GM20431 (cell line): ENCODE measurements around the gene CCDC154.
"Not testable (repeated sequence)": the region's sequence is repeated elsewhere in the genome, so short reads cannot be mapped to it uniquely, and the experiment has no call there.

Source experiments
- in situ Hi-C: fragments of 300-500 bp; cut with MseI, MboI; formaldehyde crosslinking; loops from one replicate; pipeline ENCODE4 v1.15.0; 2020; ENCODE audit warnings: low sequenced_read_pairs; ENCODE audit not compliant: unreplicated experiment

CCDC154 gene

GRCh38 chr16:1443980-1444729, at the start of gene CCDC154:
TSS of gene CCDC154 (minus strand) at chr16:1444556. CDS start at chr16:1444322, 234 bp downstream.
- in situ Hi-C loops, result no loop called here

DNA sequence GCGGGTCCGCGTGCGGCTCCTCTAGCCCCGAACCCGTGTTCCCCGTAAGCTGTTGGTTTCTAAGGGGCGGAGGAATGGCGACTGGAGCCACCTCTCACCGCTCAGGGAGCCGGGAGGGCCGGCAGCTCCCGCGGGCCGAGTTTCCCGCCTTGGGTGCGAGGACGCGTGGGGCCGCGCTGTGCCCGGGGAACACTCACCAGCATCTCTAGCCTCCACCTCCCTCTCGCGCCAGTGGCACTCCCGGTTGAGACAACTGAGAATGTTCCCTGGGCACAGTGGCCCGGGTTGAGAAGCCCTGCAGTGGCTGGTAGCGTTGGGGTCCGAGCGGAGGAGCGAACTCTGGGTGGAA, 49.4 kb upstream of the CCDC154 start:
- in situ Hi-C loops, result no loop called here

GRCh38 chr16:1492923-1493745, 48.8 kb upstream of the CCDC154 start, which contains the start of gene TELO2:
TSS of gene TELO2 (plus strand) at chr16:1493360. CDS start at chr16:1494282, 922 bp downstream.
- in situ Hi-C loops, result no loop called here

DNA sequence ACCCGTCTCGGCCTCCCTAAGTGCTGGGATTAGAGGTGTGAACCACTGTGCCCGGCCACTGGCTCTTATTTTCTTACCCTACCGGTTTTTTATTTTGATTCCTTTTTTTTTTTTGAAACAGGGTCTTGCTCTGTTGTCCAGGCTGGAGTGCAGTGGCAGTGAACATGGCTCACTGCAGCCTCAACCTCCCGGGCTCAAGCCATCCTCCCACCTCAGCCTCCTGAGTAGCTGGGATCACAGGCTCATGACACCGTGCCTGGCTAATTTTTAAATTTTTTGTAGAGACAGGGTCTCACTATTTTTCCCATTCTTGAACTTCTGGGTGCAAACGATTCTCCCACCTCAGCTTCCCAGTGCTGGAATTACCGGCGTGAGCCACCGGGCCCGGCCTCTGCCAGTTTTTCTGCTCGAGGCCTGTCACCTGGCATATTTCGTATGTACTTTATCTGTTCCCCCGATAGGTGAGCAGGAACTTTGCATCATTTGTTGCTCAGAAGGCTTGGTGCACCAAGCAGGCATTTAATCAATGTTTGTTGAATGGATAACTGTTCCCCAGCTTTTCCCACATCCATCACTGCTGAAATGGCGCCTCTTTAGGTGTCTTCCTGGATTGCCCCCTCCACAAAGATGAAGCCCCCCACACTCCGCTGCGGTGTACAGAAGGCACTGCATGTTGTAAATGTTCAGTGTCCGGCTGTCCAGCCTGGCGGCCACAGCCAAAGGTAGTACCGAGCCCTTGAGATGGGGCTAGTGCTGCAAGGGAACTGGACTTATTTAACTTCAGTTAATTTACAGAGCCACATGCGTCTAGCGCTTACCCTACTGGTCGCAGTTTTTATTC, 47.9 kb upstream of the CCDC154 start:
- in situ Hi-C loops, result no loop called here

GRCh38 chr16:1491327-1491726, 47.0 kb upstream of the CCDC154 start:
- in situ Hi-C loops, result no loop called here

GRCh38 chr16:1489077-1489476, 44.7 kb upstream of the CCDC154 start:
- in situ Hi-C loops, result no loop called here

DNA sequence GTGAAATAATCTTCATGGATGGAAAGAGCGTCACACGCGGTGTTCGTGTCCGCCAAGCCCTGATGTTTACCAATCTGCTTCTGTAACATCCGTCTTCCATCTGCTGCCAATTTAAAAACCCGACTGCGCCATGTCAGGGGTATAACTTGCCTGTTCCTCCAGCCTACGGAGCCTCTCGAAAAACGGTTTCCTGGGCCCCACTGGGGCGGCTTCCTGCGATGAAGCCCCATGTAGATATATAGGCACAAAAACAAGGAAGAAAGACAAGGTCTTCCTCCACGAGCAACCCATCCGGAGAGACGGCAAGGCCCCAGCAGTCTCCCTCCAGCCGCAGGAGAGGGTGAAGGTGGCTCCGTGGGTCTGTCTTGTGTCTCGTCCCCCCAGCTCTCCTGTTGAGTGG, 44.3 kb upstream of the CCDC154 start, which contains the start of gene PTX4:
TSS of gene PTX4 (minus strand) at position 326 of the 400 bp plus-strand sequence. CDS start at position 291, 35 bp downstream.
- in situ Hi-C loops, result no loop called here

- in situ Hi-C loops, result no loop called here
These were observed 43.8 kb upstream of the CCDC154 start for GRCh38 chr16:1488054-1488601.

DNA sequence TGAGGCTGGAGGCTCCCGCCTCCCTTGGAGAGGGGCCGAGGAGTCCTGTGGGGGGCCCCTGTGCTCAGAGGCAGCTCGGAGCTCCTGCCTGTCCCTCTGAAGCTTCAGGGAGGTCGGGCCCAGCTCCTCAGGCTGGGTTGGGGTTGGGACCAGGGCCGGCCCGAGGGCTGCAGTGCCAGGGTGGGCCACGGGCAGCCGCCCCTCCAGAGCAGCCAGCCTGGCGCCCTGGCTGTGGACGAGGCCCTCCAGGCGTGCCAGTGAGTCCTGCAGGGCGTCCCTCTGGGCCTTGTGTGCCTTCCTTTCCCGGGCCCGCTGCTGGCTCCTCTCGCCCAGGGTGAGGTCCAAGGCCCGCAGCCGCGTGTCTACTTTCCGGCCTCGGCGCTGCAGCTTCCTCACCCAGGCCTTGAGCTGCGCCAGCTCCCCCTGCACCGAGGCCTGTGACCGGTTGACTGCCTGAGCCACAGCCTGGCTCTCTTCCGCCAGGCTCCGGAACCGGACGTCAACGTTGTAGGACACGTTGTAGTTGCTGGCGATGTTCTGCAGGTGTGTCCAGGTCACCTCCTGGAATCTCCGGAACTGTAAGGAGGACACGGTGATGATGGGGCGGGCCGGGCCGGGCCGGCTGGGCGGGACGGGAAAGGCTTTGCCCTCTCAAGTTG, 43.2 kb upstream of the CCDC154 start:
- in situ Hi-C loops, result no loop called here

GRCh38 chr16:1486551-1487390, 42.4 kb upstream of the CCDC154 start:
- in situ Hi-C loops, result no loop called here

- in situ Hi-C loops, result no loop called here
These were observed 41.6 kb upstream of the CCDC154 start for GRCh38 chr16:1485847-1486496.

DNA sequence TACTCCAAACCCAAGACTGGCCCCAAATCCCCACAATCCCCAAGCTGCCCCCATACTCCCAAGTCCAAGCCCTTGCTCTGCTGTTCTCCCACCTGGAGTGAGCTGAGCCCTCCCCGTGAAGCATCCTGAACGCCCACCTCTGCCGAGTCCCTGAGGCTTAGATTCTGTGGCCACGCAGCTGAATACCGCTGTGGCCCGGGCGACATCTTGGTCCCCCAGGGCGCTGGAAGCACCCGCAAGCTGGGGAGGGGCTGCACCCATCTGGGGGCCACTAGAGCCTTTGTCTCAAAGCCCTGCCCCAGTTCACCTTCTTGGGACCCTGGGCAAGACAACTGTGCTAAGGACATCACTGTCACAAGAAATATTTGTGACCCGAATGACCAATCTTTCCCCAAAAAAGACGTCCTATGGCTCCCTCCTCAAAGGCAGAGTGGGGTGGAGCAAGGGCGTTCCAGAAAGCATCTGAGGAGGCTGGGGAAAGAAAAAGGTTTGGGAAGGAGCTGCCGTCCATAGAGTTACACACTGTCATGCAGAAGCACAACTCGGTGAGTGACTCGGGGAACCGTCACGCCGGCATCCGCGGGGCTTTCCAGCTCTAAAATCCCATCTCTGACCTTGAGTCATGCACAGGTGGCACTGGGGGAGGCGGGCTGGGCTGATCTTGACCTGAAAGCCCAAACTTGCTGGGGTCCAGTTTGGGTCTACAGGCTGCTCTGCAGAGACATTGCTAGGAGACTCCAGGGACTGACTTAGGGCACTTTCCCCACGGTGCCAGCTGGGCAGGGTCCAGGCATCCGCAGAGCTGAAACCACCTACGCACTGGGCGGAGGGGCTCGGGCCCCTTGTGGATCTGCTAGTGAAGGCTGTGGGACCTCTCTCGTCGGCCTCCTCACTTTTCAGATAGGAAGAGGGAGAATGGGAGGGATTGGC, 37.8 kb upstream of the CCDC154 start:
- in situ Hi-C loops, result no loop called here

GRCh38 chr16:1478937-1479336, 34.6 kb upstream of the CCDC154 start:
- in situ Hi-C loops, result not testable (repeated sequence)

GRCh38 chr16:1477033-1477432, 32.7 kb upstream of the CCDC154 start:
- in situ Hi-C loops, result no loop called here

DNA sequence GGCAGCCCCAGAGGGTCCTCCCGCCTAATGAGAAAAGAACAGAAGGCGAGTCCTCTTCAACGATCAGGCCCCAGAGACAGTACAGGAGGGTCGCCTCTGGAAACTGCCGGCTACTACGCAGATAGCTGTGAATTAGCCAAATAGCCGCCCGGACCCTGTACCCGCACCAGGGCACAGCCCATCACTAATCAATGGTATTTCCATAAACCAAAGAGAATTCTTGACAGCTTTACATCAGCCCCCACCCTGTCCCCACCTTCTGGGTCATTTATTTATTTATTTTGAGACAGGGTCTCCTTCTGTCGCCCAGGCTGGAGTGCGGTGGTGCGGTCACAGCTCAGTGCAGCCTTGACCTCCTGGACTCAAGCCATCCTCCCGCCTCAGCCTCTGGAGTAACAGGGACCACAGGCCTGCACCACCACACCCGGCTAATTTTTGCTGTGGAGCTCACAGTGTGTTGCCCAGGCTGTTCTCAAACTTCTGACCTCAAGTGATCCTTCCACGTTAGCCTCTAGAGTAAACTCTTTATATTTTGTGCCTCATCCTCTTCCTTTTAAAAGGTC, 31.3 kb upstream of the CCDC154 start:
- in situ Hi-C loops, result no loop called here

- in situ Hi-C loops, result no loop called here
These were observed 30.6 kb upstream of the CCDC154 start, which contains the start of gene CLCN7 for GRCh38 chr16:1474796-1475551. TSS of gene CLCN7 (minus strand) at chr16:1475028. CDS start at chr16:1474974, 54 bp downstream.
